Osteoblast (primary cell): ENCODE results near the gene GYG2. TPM values are rescaled to one million over a fixed set of nuclear protein-coding genes. Genes with fewer than 3 reads are reported as not detected.

Source experiments
- DNase-seq: peaks from one replicate; pipeline ENCODE4 v3.0.0; 2011; ENCODE audit warnings: low spot score, mixed read lengths; ENCODE audit not compliant: insufficient read length; ENCODE audit errors: missing footprints
- H2AFZ ChIP-seq: 2 replicates; pipeline ENCODE4 v1.6.0; 2011; ENCODE audit warnings: mild to moderate bottlenecking, low read length
- H3K27ac ChIP-seq: 2 replicates; pipeline ENCODE4 v1.5.1; 2011; ENCODE audit warnings: mild to moderate bottlenecking, low read depth, low read length, moderate library complexity
- H3K27me3 ChIP-seq: 2 replicates; pipeline ENCODE4 v1.6.0; 2012; ENCODE audit warnings: mild to moderate bottlenecking, control low read depth, inconsistent platforms, low read length, moderate library complexity; ENCODE audit not compliant: insufficient read depth
- H3K36me3 ChIP-seq: 2 replicates; pipeline ENCODE4 v1.5.1; 2011; ENCODE audit warnings: mild to moderate bottlenecking, low read length, control low read depth, moderate library complexity; ENCODE audit not compliant: insufficient read depth
- H3K4me1 ChIP-seq: 2 replicates; pipeline ENCODE4 v1.5.1; 2011; ENCODE audit warnings: mild to moderate bottlenecking, low read length, control low read depth, moderate library complexity; ENCODE audit not compliant: insufficient read depth
- H3K4me2 ChIP-seq: 2 replicates; pipeline ENCODE4 v1.6.0; 2011; ENCODE audit warnings: mild to moderate bottlenecking, low read length; ENCODE audit not compliant: insufficient read depth
- H3K4me3 ChIP-seq: fragments of 200-600 bp; sonication (generic); 3 replicates; pipeline ENCODE4 v1.5.1; 2012; ENCODE audit warnings: mild to moderate bottlenecking, low read length, inconsistent platforms; ENCODE audit not compliant: insufficient read depth
- H3K79me2 ChIP-seq: 2 replicates; pipeline ENCODE4 v1.6.0; 2012; ENCODE audit warnings: mild to moderate bottlenecking, low read length, control low read depth, inconsistent platforms; ENCODE audit not compliant: insufficient read depth
- H3K9me3 ChIP-seq: 2 replicates; pipeline ENCODE4 v1.5.1; 2011; ENCODE audit warnings: low read depth, low read length, control low read depth
- H4K20me1 ChIP-seq: 2 replicates; pipeline ENCODE4 v1.6.0; 2012; ENCODE audit warnings: mild to moderate bottlenecking, low read length, control low read depth; ENCODE audit not compliant: insufficient read depth
- CTCF ChIP-seq: IDR thresholded peaks from 2 replicates; pipeline ENCODE4 v1.5.1; 2011; ENCODE audit warnings: mild to moderate bottlenecking, low read depth, low read length, moderate library complexity; ENCODE audit errors: extremely low read depth
- total RNA-seq: library from RNA; depleted of rRNA; stranded (reverse); fragments of >200 nt; gene quantifications from 2 replicates; pipeline ENCODE4 v1.2.3, GENCODE V29; 2012

The GYG2 gene
- total RNA-seq, 1 donor = 6.2 TPM

GRCh38 chrX:2926664-2927275 lies 98.0 kb downstream of the GYG2 start:
- TF ChIP-seq CTCF = no peak
- no peak overlapping the region for H3K4me2 ChIP-seq
- no peaks in the 10 kb centered on the region for H3K9me3 ChIP-seq

GRCh38 chrX:2928191-2928582 lies 99.5 kb downstream of the GYG2 start:
- H3K9me3 ChIP-seq = no peaks in the 10 kb centered on the region
- H3K79me2 ChIP-seq = no peaks in the 10 kb centered on the region
- no peaks in the 10 kb centered on the region for H3K36me3 ChIP-seq
- DNase-seq = peak; percentile 82
- peak overlapping the region; percentile 77 for H3K4me3 ChIP-seq
- no peaks in the 10 kb centered on the region for H3K4me1 ChIP-seq
- TF ChIP-seq CTCF = no peak
- peak overlapping the region; percentile 51 for H2AFZ ChIP-seq
- no peak overlapping the region for H3K27ac ChIP-seq
- no peaks in the 10 kb centered on the region for H3K27me3 ChIP-seq
- H3K4me2 ChIP-seq = peak overlapping the region; percentile 79
- H4K20me1 ChIP-seq = no peaks in the 10 kb centered on the region

More at GRCh38 chrX:2926664-2927275, 98.0 kb downstream of the GYG2 start:
- no peak overlapping the region for H3K27ac ChIP-seq
- no peak overlapping the region for H2AFZ ChIP-seq
- H4K20me1 ChIP-seq = no peaks in the 10 kb centered on the region
- no peaks in the 10 kb centered on the region for H3K36me3 ChIP-seq
- H3K27me3 ChIP-seq = no peaks in the 10 kb centered on the region
- DNase-seq = no peak
- H3K4me3 ChIP-seq = no peak overlapping the region
- no peaks in the 10 kb centered on the region for H3K4me1 ChIP-seq
- no peaks in the 10 kb centered on the region for H3K79me2 ChIP-seq

- peak within 1 kb of the TSS; percentile 77 for H3K4me3 ChIP-seq
- no peaks in the 10 kb centered on the region for H4K20me1 ChIP-seq
- no peaks in the 10 kb centered on the region for H3K79me2 ChIP-seq
- no peaks in the 10 kb centered on the region for H3K4me1 ChIP-seq
- peak; percentile 96 for DNase-seq
- no peaks in the 10 kb centered on the region for H3K27me3 ChIP-seq
- no peak within 1 kb of the TSS for H3K27ac ChIP-seq
- TF ChIP-seq CTCF = no peak
- no peaks in the 10 kb centered on the region for H3K9me3 ChIP-seq
- H3K4me2 ChIP-seq = peak within 1 kb of the TSS; percentile 79
- H2AFZ ChIP-seq = peak within 1 kb of the TSS; percentile 80
- H3K36me3 ChIP-seq = no peaks in the 10 kb centered on the region
Observed at GRCh38 chrX:2928583-2929434, 100.1 kb downstream of the GYG2 start, which contains the start of gene ARSD. TSS of gene ARSD (minus strand) at chrX:2929339. CDS start at chrX:2929275, 64 bp downstream.

- no peak overlapping the region for H2AFZ ChIP-seq
- no peak overlapping the region for H3K27ac ChIP-seq
- no peaks in the 10 kb centered on the region for H3K79me2 ChIP-seq
- no peaks in the 10 kb centered on the region for H4K20me1 ChIP-seq
- no peak overlapping the region for H3K4me3 ChIP-seq
- H3K4me2 ChIP-seq = no peak overlapping the region
- no peaks in the 10 kb centered on the region for H3K36me3 ChIP-seq
- H3K27me3 ChIP-seq = no peaks in the 10 kb centered on the region
- no peaks in the 10 kb centered on the region for H3K4me1 ChIP-seq
- no peak for DNase-seq
- no peak for TF ChIP-seq CTCF
- H3K9me3 ChIP-seq = no peaks in the 10 kb centered on the region
Observed at GRCh38 chrX:2931155-2931554, 102.4 kb downstream of the GYG2 start.
